ENCODE results near the gene SFTA2. TPM values are rescaled to one million over a fixed set of nuclear protein-coding genes. Genes with fewer than 3 reads are reported as not detected.

Gene SFTA2
- total and polyA plus RNA-seq, 10 of the 15 experiments (the other 5 are each of a cell fraction or from before 2014, with no cell fraction given), result 0.15 to 0.92 (median 0.33) TPM; not detected in 4

GRCh38 chr6:30937265-30937664 is 5.3 kb upstream of the SFTA2 start:
- intact Hi-C loops (cut with micrococcal nuclease; ENCODE audit: unreplicated experiment) (no loop called here), in situ Hi-C loops (cut with MboI) (no loop called here)
- ChIA-PET CTCF (interaction anchor here (1.1 to 1.3 kb wide), 2 partner anchors 142 to 150 kb away, joined by 3 to 5 read pairs; no protein-coding TSS in a partner anchor), RAD21 (ENCODE audit: unreplicated experiment) (no interaction called here), SMC1A (ENCODE audit: uncharacterized antibody, unreplicated experiment) (no interaction called here), POLR2A (no interaction called here)
- no peak overlapping the region for H3K9ac ChIP-seq (ENCODE audit: control insufficient read depth, insufficient read depth, low read length)
- TF ChIP-seq, protein P1, sequence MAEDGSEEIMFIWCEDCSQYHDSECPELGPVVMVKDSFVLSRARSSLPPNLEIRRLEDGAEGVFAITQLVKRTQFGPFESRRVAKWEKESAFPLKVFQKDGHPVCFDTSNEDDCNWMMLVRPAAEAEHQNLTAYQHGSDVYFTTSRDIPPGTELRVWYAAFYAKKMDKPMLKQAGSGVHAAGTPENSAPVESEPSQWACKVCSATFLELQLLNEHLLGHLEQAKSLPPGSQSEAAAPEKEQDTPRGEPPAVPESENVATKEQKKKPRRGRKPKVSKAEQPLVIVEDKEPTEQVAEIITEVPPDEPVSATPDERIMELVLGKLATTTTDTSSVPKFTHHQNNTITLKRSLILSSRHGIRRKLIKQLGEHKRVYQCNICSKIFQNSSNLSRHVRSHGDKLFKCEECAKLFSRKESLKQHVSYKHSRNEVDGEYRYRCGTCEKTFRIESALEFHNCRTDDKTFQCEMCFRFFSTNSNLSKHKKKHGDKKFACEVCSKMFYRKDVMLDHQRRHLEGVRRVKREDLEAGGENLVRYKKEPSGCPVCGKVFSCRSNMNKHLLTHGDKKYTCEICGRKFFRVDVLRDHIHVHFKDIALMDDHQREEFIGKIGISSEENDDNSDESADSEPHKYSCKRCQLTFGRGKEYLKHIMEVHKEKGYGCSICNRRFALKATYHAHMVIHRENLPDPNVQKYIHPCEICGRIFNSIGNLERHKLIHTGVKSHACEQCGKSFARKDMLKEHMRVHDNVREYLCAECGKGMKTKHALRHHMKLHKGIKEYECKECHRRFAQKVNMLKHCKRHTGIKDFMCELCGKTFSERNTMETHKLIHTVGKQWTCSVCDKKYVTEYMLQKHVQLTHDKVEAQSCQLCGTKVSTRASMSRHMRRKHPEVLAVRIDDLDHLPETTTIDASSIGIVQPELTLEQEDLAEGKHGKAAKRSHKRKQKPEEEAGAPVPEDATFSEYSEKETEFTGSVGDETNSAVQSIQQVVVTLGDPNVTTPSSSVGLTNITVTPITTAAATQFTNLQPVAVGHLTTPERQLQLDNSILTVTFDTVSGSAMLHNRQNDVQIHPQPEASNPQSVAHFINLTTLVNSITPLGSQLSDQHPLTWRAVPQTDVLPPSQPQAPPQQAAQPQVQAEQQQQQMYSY (CRISPR knock-in tag; IDR thresholded peaks at IDR 0.05), result no peak
- TF ChIP-seq HDGF (IDR thresholded peaks at IDR 0.05) (no peak), TBL1XR1 (IDR thresholded peaks at IDR 0.05; ENCODE audit: low read depth, low read length) (no peak), GABPA (IDR thresholded peaks at IDR 0.05; ENCODE audit: low read depth) (no peak), SMARCA5 (IDR thresholded peaks at IDR 0.05) (no peak), NFYB (IDR thresholded peaks at IDR 0.05; ENCODE audit: insufficient read depth, low read depth, low read length) (no peak), PML (IDR thresholded peaks at IDR 0.05; ENCODE audit: low read length) (no peak), RBBP5 (conservative IDR thresholded peaks at IDR 0.05) (no peak), ESRRA (IDR thresholded peaks at IDR 0.05; ENCODE audit: low read length) (no peak), TCF7 (IDR thresholded peaks at IDR 0.05; ENCODE audit: borderline replicate concordance) (no peak), HSF1 (IDR thresholded peaks at IDR 0.05; ENCODE audit: low read depth, low read length) (no peak), HCFC1 (IDR thresholded peaks at IDR 0.05; ENCODE audit: low read length) (no peak), IRF4 (IDR thresholded peaks at IDR 0.05; ENCODE audit: low read depth, low read length) (no peak), TAF1 (IDR thresholded peaks at IDR 0.05; ENCODE audit: borderline replicate concordance, low read depth, low read length) (no peak), DPF2 (IDR thresholded peaks at IDR 0.05) (no peak), ZNF274 (IDR thresholded peaks at IDR 0.05; ENCODE audit: insufficient read depth, insufficient read length) (no peak), BCL11A (IDR thresholded peaks at IDR 0.05; ENCODE audit: low read depth, low read length) (no peak), ATF2 (IDR thresholded peaks at IDR 0.05; ENCODE audit: low read length) (no peak)
- TF ChIP-seq, protein P2, sequence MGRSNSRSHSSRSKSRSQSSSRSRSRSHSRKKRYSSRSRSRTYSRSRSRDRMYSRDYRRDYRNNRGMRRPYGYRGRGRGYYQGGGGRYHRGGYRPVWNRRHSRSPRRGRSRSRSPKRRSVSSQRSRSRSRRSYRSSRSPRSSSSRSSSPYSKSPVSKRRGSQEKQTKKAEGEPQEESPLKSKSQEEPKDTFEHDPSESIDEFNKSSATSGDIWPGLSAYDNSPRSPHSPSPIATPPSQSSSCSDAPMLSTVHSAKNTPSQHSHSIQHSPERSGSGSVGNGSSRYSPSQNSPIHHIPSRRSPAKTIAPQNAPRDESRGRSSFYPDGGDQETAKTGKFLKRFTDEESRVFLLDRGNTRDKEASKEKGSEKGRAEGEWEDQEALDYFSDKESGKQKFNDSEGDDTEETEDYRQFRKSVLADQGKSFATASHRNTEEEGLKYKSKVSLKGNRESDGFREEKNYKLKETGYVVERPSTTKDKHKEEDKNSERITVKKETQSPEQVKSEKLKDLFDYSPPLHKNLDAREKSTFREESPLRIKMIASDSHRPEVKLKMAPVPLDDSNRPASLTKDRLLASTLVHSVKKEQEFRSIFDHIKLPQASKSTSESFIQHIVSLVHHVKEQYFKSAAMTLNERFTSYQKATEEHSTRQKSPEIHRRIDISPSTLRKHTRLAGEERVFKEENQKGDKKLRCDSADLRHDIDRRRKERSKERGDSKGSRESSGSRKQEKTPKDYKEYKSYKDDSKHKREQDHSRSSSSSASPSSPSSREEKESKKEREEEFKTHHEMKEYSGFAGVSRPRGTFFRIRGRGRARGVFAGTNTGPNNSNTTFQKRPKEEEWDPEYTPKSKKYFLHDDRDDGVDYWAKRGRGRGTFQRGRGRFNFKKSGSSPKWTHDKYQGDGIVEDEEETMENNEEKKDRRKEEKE (IDR thresholded peaks at IDR 0.05), result no peak
- no peaks in the 10 kb centered on the region; the same call in 1 of the 2 replicates for H4K20me1 ChIP-seq (ENCODE audit: control insufficient read depth, insufficient read depth)
- BruUV-seq (replicated peaks), result no TSS peak
- H3K36me3 ChIP-seq (ENCODE audit: control insufficient read depth in 2 of 2, insufficient read depth in 2 of 2, low read length in 1 of 2), result no peaks in the 10 kb centered on the region
- ATAC-seq, result no peak
- H3K27me3 ChIP-seq (replicated peaks in 1 of 2; ENCODE audit: control insufficient read depth in 2 of 2, insufficient read depth in 2 of 2, low read length in 1 of 2), result peaks cover 0 to 2% of the 10 kb centered on the region in 2 experiments; a peak in 1 of 4 replicates
- H3K9me3 ChIP-seq (replicated peaks; ENCODE audit: control insufficient read depth, insufficient read depth, low read length), result no peaks in the 10 kb centered on the region
- H3K4me3 ChIP-seq, result no peak overlapping the region
- 53% methylated on average over 6 of the region's 6 CpGs for WGBS (ENCODE audit: insufficient coverage, insufficient replicate concordance, low lambda C conversion rate, missing lambda C conversion rate)
- no peak overlapping the region for H3K4me2 ChIP-seq (ENCODE audit: control insufficient read depth, insufficient read depth)
- no peak overlapping the region for H3K27ac ChIP-seq (ENCODE audit: control insufficient read depth, insufficient read depth)
- H2AFZ ChIP-seq (ENCODE audit: control insufficient read depth, low read depth, low read length), result no peak overlapping the region
- FAIRE-seq, result no peak
- no peaks in the 10 kb centered on the region for H3K79me2 ChIP-seq (ENCODE audit: control insufficient read depth, insufficient read depth, low read length)
- H3K4me1 ChIP-seq (ENCODE audit: control insufficient read depth, insufficient read depth, low read length), result no peaks in the 10 kb centered on the region
- DNase-seq (ENCODE audit: low read depth, low spot score), result no peak
